ENCODE results near the gene PRRT3. TPM values are rescaled to one million over a fixed set of nuclear protein-coding genes. Genes with fewer than 3 reads are reported as not detected.

The PRRT3 gene
- 4.9 and 5.1 TPM in 2 replicates for polyA plus RNA-seq

DNA sequence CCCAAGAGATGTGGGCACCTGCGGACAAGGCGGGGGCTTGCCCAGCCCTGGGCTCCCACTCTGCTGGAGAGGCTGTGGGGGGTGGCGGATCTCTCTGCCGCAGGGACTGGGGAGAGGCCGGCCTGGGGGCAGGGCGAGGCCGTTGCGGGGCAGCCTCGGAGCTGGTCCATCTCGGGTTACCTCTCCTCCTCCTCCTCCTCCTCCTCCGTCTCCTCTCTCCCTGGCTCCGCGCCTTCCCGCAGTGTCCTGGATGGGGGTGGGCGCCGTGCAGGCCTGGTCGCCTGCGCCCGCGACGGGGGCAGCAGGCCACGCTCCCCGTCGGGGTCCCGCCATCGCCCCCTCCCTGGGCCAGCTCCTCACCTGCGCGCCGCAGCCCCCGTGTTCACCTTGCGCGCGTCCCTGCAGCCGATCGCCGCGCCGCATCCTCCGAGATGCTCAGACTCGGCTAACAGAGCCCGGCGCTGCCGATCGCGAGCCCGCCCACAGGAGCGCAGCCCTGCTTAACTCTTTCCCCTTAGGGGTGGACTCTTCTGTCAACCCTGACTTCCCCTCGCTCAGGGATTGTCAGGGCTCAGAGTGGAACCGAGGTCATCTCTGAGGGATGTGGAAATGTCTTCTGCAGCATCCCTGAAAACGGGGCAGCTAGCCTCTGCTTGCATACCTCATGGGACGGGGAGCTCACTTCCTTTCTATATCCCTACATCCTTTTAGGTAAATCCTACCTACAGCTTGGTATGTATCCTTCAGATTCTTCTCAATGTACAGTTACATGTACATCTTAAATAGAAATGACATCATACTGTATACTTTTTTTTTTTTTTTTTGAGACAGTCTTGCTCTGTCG is at the start of gene PRRT3:
Gene PRRT3, minus strand, starts transcription at position 447 of the 844 bp plus-strand sequence. CDS start 2,293 bp downstream, outside the sequence.

GRCh38 chr3:9933561-9934234 is 18.5 kb downstream of the PRRT3 start, which contains the start of gene CRELD1:
Gene CRELD1 (plus strand): TSS chr3:9933834. CDS start chr3:9934439, 605 bp downstream.

DNA sequence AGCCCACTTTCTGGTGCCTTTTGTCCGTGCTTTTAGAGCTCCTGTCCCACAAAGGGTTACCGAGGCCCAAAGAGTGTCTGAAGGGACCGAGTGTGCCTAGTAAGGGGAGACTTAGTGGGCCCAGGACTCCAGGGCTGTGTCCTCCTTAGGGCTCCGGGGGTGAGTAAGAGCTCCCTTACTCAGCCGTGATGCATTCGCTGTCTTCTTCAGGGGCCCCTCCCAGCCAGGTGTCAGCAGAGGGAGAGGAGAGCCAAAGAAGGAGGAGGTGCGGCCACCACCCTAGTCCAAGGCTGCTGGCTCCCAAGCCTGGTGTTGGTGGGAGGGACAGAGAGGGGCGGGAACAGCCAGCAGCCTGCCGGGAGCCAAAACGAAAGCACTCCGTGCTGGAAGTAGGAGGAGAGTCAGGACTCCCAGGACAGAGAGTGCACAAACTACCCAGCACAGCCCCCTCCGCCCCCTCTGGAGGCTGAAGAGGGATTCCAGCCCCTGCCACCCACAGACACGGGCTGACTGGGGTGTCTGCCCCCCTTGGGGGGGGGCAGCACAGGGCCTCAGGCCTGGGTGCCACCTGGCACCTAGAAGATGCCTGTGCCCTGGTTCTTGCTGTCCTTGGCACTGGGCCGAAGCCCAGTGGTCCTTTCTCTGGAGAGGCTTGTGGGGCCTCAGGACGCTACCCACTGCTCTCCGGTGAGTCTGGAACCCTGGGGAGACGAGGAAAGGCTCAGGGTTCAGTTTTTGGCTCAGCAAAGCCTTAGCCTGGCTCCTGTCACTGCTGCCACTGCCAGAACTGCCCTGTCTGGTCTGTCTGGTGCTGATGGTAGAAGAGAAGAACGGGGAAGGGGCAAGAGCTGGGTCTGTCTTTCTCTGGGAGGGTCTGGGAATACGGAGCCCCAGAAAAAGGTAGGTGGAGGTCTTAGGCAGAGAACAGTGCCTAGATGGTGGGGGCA is 35.2 kb downstream of the PRRT3 start, which contains the start of gene IL17RC:
Gene IL17RC, plus strand, starts transcription at position 365 of the 947 bp plus-strand sequence. Its CDS starts 218 bp downstream, at position 583.

DNA sequence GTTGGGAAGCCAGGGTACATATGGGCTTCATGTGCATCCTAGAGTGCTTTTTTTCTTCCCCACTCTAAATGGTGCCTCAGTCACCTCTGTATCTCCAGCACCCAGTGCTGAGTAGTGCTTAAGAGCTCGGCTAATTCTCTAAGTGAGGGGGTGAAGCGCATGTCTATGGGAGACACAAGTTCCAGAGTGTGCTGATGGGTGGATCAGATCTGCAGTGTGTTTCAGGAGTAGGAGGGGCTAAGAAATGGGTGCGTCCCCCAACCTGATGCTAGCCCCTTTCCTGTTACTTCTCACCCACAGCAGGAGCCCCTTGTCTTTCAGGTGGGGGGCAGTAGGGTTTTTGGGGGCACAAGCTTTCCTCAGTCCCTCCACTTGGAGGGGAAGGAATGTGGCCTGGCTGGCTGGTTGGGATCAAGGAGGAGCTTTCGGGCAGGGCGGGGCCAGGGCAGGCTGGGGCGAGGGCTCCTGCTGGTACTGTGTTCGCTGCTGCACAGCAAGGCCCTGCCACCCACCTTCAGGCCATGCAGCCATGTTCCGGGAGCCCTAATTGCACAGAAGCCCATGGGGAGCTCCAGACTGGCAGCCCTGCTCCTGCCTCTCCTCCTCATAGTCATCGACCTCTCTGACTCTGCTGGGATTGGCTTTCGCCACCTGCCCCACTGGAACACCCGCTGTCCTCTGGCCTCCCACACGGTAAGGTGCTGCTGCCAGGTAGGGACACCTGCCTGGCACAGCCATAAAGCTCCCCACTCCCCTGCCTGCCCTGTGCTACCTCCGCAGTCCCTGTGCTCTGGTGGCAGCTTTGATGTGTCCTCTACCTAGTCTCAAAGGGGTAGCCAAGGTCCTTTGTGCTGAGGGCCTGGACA is 49.6 kb downstream of the PRRT3 start, which contains the start of gene IL17RE:
Gene IL17RE, plus strand, starts transcription at position 477 of the 866 bp plus-strand sequence. Its CDS starts 85 bp downstream, at position 562.

Other genes starting within 250 kb of the PRRT3 start
- gene CPNE9, start 248.6 kb downstream of the PRRT3 start, polyA plus RNA-seq, result 6.6 and 12.5 TPM in 2 replicates
- gene BRPF1, start 220.7 kb downstream of the PRRT3 start, polyA plus RNA-seq, result 0.85 and 0.97 TPM in 2 replicates
- gene OGG1, start 202.5 kb downstream of the PRRT3 start, polyA plus RNA-seq, result 1.9 and 2.9 TPM in 2 replicates
- gene CAMK1, start 182.5 kb downstream of the PRRT3 start, polyA plus RNA-seq, result 8.3 and 13.7 TPM in 2 replicates
- 12.9 and 15.4 TPM in 2 replicates for gene TADA3, start 159.9 kb downstream of the PRRT3 start, polyA plus RNA-seq
- gene ARPC4, start 159.3 kb downstream of the PRRT3 start, polyA plus RNA-seq, result 63.2 and 66.1 TPM in 2 replicates
- gene TTLL3, start 142.1 kb downstream of the PRRT3 start, polyA plus RNA-seq, result 3.5 and 13.1 TPM in 2 replicates
- 43.3 and 50.7 TPM in 2 replicates for gene RPUSD3, start 108.4 kb downstream of the PRRT3 start, polyA plus RNA-seq
- gene CIDEC, start 72.2 kb downstream of the PRRT3 start, polyA plus RNA-seq, result not detected in 2 replicates
- 73.1 and 97.0 TPM in 2 replicates for gene JAGN1, start 61.8 kb downstream of the PRRT3 start, polyA plus RNA-seq
- gene IL17RE, start 49.6 kb downstream of the PRRT3 start, polyA plus RNA-seq, result 0.42 TPM in 1 of 2 replicates, not detected in the other
- not detected in 2 replicates for gene IL17RC, start 35.3 kb downstream of the PRRT3 start, polyA plus RNA-seq
- 118 and 135 TPM in 2 replicates for gene CRELD1, start 18.6 kb downstream of the PRRT3 start, polyA plus RNA-seq
- 277 and 423 TPM in 2 replicates for gene EMC3, start 34.4 kb upstream of the PRRT3 start, polyA plus RNA-seq
- 5.0 and 6.7 TPM in 2 replicates for gene FANCD2, start 74.0 kb upstream of the PRRT3 start, polyA plus RNA-seq
- gene FANCD2OS, start 155.8 kb upstream of the PRRT3 start, polyA plus RNA-seq, result not detected in 2 replicates
- gene BRK1, start 163.3 kb upstream of the PRRT3 start, polyA plus RNA-seq, result 377 and 495 TPM in 2 replicates
- 0.80 and 3.0 TPM in 2 replicates for gene VHL, start 189.4 kb upstream of the PRRT3 start, polyA plus RNA-seq
- gene IRAK2, start 212.5 kb upstream of the PRRT3 start, polyA plus RNA-seq, result 0.20 and 0.55 TPM in 2 replicates